GM10847 (cell line): ENCODE measurements around the gene AKR1C3.

Experiments
- POLR2A ChIP-seq: IDR thresholded peaks from 2 replicates; pipeline ENCODE4 v1.6.1; 2011; ENCODE audit not compliant: insufficient read length; ENCODE audit errors: extremely low read depth

The AKR1C3 gene

DNA sequence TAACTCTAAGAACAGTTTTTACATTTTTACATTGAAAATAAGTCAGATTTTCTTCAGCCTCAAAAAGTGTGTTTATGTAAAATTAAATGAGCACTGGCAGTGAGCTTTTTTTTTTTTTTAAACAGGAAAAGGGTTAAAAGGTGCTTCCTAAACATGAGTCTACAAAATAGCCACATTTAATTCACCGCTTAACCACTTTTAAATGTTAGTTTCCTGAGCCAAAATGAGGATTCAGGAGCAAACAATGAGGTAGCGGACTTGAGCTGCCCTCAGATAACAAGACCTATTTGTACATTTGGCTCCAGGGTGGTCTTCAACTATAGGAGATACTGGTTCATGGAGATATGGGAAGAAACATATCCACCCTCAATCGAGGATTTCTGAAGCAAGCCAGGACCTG lies 22.8 kb downstream of the AKR1C3 start:
- no peak for TF ChIP-seq POLR2A

- no peak for TF ChIP-seq POLR2A
Measured at GRCh38 chr10:5123886-5124285, 29.7 kb downstream of the AKR1C3 start.

DNA sequence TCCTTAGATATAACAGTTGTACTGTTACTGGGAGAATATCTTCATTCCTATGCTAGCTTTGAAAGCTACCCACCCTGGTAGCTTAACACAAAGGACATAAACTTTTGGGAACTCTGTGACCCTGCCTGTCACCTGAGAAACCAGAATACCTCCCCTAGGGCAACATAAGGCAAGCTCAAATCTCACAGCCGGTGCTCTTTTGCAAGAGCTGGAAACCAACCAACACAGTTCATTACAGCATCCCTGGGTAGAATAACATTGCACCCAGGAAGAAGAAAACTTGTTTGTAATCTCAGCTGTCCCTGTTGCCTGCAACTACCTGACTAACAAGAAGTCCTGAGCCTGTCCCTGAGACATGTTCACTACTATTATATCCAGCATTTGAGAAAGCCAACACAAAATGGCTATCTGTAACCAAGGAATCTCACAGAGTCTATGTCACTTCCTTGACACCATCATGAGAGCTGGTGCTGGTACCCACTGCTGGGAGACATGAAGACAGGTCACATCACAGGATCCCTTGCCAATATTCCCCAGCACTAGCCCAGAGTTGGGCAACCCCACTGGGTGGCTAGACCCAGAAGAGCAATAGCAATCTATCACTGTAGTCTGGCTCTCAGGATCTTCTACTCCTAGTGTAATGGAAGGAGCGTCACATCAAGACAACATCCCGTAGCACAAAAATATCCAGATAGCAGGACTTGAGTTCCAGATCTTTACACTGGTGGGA lies 31.3 kb downstream of the AKR1C3 start:
- TF ChIP-seq POLR2A, result no peak

GRCh38 chr10:5135581-5135980 lies 41.4 kb downstream of the AKR1C3 start:
- TF ChIP-seq POLR2A, result no peak

GRCh38 chr10:5136468-5137087 lies 42.4 kb downstream of the AKR1C3 start:
- no peak for TF ChIP-seq POLR2A

GRCh38 chr10:5142199-5142598 lies 48.0 kb downstream of the AKR1C3 start:
- TF ChIP-seq POLR2A, result no peak

DNA sequence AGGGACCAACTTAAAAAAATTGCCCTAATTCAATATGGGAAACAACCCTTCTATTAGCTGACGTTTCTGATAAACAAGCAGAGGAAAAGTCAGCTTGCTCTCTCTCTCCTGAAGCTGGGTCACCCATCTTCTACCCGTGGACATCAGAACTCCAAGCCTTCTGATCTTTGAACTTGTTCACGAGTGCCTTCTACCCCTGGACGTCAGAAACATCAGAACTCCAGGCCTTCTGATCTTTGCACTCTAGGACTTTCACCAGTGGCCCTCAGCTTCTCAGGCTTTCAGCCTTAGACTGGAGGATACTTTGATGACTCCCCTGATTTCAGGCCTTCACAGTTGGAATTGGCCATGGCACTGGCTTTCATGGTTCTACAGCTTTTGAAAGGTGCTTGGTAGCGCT lies 48.9 kb downstream of the AKR1C3 start:
- no peak for TF ChIP-seq POLR2A

GRCh38 chr10:5146920-5147254 lies 52.7 kb downstream of the AKR1C3 start:
- TF ChIP-seq POLR2A, result no peak

GRCh38 chr10:5147255-5147980 lies 53.2 kb downstream of the AKR1C3 start:
- no peak for TF ChIP-seq POLR2A

DNA sequence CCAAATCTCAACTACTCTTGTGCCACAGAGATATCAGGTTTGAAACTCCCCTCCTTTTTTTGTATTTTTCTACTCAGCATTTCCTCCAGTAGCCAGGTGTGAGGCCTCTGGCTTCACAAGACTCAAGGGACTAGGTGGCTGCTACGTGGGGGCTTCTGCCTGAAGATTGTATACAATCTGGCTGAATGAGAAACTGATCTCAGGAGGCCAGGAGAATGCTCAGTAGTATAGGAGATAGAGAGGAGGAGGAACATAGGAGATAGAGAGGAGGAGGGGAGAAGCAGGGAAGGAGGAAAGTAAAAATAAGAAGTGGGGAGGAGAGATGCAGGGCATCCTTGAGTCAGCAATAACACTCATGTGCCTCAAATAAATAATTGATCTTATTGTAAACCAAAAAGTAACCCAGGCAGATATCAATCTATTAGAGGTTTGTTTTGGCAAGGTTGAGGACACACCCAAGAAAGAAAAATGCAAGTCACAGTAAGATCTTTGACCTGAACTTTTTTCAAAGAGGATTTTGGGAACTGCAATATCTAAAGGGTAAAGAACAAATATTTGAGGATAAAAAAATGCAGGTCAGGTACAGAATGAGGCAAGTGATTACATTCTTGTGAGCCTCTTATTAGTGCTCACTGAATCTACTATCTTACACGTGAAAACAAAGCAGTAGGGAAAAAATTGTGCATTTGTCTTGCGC lies 53.9 kb downstream of the AKR1C3 start:
- TF ChIP-seq POLR2A, result no peak

DNA sequence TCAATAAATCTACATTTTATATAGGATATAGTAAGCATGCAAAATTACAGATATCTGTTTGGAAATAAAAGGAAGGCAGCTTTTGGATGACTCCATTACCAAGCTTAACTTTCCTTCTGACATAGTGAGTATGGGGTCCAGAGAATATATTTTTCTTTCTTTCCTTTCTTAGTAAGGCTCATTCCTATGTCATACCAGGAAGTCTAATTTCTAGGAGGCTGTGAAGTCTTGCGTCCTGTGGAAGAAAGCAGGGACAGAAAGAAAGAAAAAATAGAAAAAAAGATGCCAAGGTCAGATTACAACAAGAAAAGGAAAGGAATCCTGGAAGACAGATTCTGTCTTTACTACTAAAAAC lies 54.4 kb downstream of the AKR1C3 start:
- TF ChIP-seq POLR2A, result no peak

GRCh38 chr10:5151076-5151475 lies 56.9 kb downstream of the AKR1C3 start:
- no peak for TF ChIP-seq POLR2A

DNA sequence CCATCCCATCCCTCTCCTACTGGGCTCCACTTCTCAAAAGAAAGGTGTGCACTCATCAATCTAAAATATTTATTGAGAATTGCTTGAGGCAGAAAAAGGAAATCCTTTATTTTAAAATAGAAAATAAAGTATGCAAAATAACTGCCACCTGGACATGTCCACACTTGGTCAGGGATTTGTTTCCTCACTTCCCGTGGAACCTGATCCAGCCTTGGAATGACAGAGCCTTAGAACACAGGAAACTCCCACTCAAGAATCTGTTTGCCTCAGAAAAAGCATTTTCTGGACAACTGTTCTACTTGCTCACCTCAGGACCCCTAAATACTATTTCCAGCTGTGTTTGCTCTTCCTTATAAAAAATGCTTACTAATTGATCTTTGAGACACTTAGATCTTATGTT lies 61.7 kb downstream of the AKR1C3 start:
- TF ChIP-seq POLR2A, result no peak
